ENCODE results near the gene CD200. TPM values are rescaled to one million over a fixed set of nuclear protein-coding genes. Genes with fewer than 3 reads are reported as not detected.

Gene CD200
- total and polyA plus RNA-seq, 9 of the 15 experiments (the other 6 are each of a cell fraction or from before 2014, with no cell fraction given), result 0.13 TPM; not detected in 8

GRCh38 chr3:112350018-112350810, 17.3 kb downstream of the CD200 start (continued):
- no peak for TF ChIP-seq ELF2 (CRISPR knock-in tag; IDR thresholded peaks at IDR 0.05)
- TF ChIP-seq, protein P1, sequence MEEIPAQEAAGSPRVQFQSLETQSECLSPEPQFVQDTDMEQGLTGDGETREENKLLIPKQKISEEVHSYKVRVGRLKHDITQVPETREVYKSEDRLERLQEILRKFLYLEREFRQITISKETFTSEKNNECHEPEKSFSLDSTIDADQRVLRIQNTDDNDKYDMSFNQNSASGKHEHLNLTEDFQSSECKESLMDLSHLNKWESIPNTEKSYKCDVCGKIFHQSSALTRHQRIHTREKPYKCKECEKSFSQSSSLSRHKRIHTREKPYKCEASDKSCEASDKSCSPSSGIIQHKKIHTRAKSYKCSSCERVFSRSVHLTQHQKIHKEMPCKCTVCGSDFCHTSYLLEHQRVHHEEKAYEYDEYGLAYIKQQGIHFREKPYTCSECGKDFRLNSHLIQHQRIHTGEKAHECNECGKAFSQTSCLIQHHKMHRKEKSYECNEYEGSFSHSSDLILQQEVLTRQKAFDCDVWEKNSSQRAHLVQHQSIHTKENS (CRISPR knock-in tag; IDR thresholded peaks at IDR 0.05), result no peak
- no peak for TF ChIP-seq TRIM25 (IDR thresholded peaks at IDR 0.05; ENCODE audit: borderline replicate concordance)
- TF ChIP-seq NFRKB (IDR thresholded peaks at IDR 0.05; ENCODE audit: low read depth), result no peak
- TF ChIP-seq LARP7 (IDR thresholded peaks at IDR 0.05), result no peak
- TF ChIP-seq TCFL5 (CRISPR knock-in tag; conservative IDR thresholded peaks at IDR 0.05), result no peak
- TF ChIP-seq MEIS2 (IDR thresholded peaks at IDR 0.05; ENCODE audit: partially characterized antibody), result no peak
- no peak for TF ChIP-seq MAFF (IDR thresholded peaks at IDR 0.05; ENCODE audit: low read length)
- no peak for TF ChIP-seq ZBTB26 (CRISPR knock-in tag; IDR thresholded peaks at IDR 0.05)

Measured in K562 (cell line).